ENCODE data around the gene FBXO31.

Gene FBXO31

GRCh38 chr16:87284183-87284582 lies 99.4 kb downstream of the FBXO31 start:
- DNase-seq (ENCODE audit: low read depth in 3 of 3), result no peak

DNA sequence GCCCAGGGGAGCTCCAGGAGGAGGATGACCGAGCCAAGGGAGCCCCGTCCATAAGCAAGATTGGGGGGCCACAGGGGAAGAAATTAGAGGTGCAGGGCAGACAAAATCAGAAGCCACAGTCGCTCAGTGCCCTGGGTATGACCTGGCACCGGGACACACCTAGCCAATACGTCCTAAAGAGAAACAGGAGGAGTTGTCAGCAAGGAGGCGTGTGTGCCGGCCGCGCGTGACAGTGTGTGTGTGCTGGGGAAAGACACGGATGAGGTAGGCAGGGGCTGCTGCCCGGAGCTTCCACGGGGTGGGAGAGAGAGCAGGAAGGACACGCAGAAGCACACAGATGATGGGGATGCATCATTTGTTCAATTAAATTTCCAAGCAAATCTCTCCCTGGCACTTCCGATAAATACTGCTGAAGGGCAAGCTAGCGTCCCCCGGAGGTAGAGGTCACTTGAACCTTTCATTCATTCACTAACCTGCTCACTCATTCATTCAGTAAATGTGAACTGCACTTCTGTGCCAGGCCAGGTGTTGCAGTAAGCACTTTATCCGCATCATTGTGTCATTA lies 104.4 kb downstream of the FBXO31 start:
- DNase-seq (ENCODE audit: low read depth in 3 of 3), result no peak

DNA sequence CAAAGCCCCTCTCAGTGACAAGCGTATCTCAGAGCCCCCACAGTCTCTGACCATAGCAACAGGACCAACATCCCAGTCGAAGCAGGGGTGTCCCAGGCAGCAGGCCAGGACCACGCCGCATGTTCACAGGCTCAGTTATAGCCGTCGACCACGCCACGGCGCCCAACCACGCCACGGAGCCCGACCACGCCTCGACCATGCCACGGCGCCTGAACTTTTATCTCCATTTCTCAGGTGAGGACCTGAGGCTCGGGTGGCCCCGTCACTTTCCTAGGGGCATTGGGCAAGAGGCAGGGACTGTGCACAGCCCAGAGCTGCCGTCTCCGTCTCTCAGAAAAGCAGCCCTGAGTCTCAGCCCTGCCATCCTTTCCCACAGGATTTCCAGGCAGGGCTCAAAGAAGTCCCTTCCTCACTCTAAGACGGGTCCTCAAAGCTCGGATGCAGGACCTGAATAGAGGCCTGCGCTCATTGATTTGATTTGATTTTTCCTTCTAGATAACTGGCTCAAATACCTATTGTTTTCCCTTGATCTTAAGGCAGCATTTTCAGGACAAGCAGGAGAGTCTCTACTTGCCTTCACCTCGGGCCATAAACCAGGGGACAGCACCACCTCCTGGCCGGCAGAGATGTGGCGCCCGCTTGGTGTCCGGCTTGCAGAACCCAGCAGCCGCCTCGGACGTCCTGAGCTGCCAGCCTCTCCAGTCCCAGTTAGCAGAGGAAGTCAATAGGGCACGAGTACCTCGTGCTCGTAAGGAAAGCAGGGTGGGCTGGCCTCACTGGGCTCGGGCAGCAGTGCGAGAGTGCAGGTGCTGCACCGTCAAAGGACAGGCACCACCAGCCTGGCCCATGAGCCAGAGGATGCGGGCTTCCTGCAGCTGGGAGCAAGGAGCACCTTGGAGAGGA lies 105.1 kb downstream of the FBXO31 start:
- peak in 1 of 3 experiments; percentile 54 for DNase-seq (ENCODE audit: low read depth in 3 of 3)
